ENCODE measurements around the gene PIK3R6.

The PIK3R6 gene

GRCh38 chr17:8867361-8867981 is at the start of gene PIK3R6:
Gene PIK3R6 (minus strand): TSS chr17:8867674. CDS start chr17:8849794, 17,880 bp downstream.
- DNase-seq: no peak

DNA sequence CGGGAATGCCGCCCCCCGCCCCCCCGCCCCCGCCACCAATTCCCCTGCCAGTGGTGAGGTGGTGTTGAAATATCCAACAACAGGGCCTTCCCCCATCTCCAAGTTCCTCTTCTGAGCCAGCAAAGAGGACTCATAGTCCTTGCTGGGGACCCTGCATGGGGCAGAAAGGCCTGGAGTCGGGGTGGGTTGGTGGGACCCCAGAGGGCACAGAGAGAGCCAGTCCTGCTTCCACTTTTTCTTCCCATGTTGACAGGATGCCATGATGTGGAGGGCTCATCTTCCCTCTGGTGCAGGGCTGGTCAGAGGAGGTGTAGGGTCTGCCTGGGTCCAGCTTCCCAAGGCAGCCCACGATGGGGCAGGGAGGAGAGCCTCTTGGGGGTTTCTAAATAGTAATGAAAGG is 49.0 kb upstream of the PIK3R6 start:
- no peak for DNase-seq

DNA sequence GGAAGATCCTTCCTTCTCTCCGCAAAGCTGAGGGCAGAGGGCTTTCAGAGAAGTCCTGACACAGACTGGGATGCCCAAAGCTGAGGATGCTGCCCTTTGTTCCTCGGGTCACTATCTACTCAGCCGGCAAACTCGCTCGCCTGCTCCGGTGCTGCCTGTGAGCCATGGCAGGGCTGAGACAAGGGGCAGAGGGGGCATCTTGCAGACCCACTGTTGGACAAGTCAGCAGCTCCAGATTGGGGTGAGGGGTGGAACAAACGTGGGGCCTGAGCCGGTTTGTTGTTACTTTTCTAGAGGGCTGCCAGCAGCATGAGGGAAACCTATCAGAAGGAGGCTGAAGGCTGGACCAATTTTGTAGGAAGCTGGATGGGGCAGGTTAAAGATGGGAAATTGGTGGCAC is 47.1 kb upstream of the PIK3R6 start:
- DNase-seq: no peak

GRCh38 chr17:8913879-8914278 is 46.4 kb upstream of the PIK3R6 start:
- no peak for DNase-seq

GRCh38 chr17:8913091-8913490 is 45.6 kb upstream of the PIK3R6 start:
- no peak for DNase-seq

DNA sequence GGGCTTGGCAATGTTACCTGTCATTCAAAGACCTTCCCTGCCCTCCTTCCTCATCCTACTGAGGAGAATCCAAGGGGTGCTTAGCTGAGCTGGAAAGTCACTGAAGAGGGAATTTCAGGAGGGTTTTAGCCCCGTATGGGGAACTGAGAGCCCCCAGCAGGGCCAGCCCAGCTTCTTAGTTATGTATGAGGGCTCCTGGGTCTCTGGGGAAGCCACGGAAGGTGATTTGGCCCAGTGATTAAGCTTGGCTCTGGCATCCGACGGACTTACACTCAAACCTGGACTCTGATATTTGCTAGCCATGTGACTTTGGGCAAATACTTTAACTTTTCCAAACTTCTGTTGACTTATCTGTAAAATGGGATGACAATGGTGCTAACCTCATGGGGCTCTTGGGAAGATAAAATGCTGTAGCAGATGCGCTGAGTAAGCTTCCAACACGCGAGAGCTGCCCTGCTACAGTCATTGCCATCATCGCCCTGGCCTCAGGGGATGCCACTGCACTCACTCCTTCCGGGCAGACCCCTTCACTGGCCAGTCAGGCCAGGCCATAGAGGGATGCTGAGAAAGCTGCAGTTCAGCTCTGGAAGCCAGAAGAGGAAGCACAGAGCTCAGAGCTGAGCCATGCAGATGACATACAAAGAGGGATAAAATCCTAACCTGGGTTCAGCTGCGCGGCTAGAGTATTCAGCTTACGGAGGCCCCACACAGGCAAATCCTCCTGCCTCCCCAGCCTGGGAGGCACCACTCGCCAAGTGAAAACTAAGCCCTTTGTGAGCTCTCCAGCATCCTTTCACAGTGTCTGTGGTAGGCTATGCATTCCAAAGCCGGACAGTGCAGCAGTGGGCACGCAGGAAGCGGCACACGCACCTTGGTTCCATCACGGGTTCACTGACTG is 44.9 kb upstream of the PIK3R6 start:
- no peak for DNase-seq

GRCh38 chr17:8910969-8911604 is 43.6 kb upstream of the PIK3R6 start:
- no peak for DNase-seq

- no peak for DNase-seq
Observed at GRCh38 chr17:8909586-8910270, 42.3 kb upstream of the PIK3R6 start.

DNA sequence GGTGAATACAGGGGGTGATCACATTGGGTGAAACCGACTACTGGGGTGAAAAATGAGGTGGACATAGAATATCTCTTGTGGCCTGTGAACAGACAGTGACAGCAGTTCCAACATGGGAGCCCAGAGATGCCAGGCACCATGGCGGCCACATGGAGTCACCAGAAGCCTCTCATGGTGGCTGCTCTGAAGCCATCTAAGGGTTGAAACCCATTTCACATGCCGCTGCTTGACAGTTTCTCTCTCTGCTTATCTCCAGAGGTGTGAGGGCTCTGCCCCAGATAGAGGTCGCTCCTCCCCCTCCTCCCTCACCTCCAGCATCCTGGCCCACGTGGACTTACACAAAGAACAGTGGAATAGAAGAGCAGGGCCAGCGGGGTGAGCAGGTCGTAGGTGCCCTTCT is 37.9 kb upstream of the PIK3R6 start:
- DNase-seq: no peak

GRCh38 chr17:8904686-8905085 is 37.2 kb upstream of the PIK3R6 start:
- DNase-seq: no peak

DNA sequence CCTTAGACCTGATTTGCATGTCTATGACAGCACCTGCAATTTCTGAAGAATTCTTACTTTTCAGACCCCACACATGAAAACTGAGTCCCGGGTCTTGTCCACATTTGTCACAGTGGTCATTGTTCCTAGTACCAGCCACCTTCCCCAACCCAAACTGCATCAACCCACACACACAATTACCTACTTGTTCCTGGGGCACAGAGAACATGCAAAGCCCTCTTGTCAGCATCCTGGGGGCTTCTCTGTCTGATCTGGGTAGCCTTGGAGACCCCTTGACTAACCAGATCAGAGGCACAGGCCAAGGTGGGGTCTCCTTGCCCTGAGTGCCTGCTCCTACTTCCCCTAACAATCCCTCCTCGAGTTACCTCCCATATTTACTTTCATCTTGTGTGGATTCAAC is 36.7 kb upstream of the PIK3R6 start:
- no peak for DNase-seq

DNA sequence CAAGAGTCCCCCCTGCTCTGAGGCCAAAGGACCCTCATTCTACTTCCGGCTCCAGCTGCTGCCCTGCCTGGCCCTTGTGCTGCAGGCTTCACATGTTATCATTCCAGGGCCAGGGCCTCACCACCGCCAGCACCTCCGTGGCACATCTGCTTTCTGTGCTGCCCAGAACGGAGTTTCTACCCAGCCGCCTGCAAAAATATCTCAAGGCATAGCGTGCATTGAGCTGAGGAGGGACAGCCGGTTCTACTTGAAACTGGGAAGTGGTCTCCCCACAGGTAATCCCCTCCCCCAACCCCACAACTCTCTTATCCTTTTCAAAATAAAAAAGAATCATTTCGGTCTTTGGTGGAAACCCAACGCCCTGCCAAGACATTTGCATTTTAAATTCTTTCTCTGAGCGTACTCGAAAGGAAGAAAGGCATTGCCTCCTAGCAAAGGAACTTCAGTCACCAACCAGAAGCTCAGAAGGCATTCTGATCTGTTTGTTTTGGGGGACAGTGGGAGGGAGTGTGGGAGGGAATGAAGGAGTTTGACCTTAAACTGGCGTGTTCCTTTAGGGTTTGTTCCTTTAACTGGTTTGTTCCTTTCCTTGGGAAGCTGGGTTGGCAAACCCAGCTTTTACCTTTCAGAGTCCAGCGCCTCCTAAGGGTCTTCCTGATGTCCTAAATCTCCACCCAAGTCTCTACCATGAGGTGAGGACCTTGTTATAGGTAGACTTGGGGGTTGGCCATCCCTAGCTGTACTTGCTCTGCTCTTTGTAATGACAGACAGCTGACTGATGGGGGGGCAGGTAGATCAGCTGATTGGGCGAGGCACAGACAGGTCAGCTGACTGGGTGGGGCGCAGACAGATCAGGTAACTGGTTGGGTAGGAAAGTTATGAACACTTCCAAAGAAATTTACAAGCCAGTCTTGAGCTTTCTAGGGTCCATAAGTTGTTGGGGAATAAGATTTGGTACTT is 33.4 kb upstream of the PIK3R6 start:
- DNase-seq: no peak

DNA sequence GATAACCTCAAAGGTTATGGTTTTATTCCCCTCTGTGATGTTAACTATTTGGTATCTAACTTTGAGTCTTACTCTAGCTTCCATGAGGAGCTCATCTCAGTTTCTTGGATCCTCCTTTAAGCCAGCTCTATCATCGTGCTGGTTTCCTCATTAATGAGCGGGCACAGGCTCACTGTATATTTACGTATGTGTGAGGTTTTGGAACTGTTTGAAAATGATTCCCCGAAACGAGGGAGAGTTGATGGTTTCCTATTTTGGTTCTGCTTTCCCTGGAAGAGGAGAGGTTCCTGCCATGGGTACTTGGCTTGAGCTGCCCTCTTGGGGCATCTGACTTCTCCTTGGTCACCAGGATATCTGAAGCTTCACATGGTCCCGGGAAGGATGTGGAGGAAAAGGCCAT is 32.7 kb upstream of the PIK3R6 start:
- no peak for DNase-seq

DNA sequence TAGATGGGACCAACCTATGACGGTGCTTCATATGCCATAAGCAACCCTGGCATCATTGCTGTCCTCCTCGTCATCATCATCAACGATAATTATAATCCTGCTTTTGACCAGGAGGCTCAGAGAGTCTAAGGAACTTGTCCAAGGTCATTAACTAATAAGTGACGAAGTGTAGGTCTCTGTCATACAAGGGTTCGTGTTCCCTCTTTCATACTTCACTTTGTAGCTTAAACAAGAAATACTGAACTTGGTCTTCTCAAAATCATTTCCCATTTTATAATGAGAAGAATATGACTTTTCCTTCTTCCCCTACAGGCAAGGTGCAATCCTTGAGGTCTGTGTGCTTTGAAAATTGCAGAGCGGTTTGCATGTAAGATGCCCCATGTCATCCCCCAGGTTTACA is 31.2 kb upstream of the PIK3R6 start:
- DNase-seq: no peak

GRCh38 chr17:8898126-8898525 is 30.7 kb upstream of the PIK3R6 start:
- no peak for DNase-seq

- DNase-seq: no peak
Observed at GRCh38 chr17:8896641-8897635, 29.5 kb upstream of the PIK3R6 start.

- no peak for DNase-seq
Observed at GRCh38 chr17:8896087-8896486, 28.6 kb upstream of the PIK3R6 start.

- peak in 1 of 2 donors; percentile 47 for DNase-seq
Observed at GRCh38 chr17:8894673-8895578, 27.5 kb upstream of the PIK3R6 start.

DNA sequence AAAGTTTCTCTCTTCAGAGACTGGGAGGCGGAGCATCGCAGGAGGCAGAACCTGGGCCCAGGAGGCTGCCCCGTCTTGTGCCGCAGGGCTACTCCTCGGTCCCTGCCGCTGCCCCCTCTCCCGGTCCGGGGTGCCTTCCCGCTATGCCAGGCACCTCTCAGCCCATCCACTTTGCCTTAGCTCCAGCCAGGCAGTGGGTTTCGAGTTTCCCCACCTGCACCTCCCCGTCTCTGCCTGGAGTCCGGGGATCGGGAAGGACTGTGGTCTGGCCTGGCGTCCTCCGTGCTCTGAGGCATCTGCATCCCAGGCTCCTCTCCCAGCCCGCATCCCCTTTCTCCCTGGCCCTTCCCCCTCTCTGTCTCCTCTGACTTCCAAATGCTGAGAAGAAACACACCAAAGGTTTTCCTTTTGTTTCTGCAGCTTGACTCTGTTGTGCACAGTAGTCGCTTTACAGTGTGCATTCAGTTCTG is 26.8 kb upstream of the PIK3R6 start:
- DNase-seq: no peak

Measured in activated CD4-positive, alpha-beta T cell treated with anti-CD3 and anti-CD28 coated beads for 4 hours (primary cell).